GM12878 (cell line): ENCODE data around the gene DPEP1.

ENCODE experiments used
- CTCF ChIP-seq, 3 experiments: IDR thresholded peaks in 2 of 3; conservative IDR thresholded peaks in 1 of 3; 2 replicates each; pipeline ENCODE4 v1.5.1; 2011; ENCODE audit warnings: low read depth in 3 of 3, low read length in 3 of 3, mild to moderate bottlenecking in 3 of 3, control low read depth in 2 of 3, moderate library complexity in 2 of 3, inconsistent platforms in 1 of 3, mixed read lengths in 1 of 3; ENCODE audit not compliant: control insufficient read depth in 2 of 3, insufficient read depth in 1 of 3; ENCODE audit errors: extremely low read depth in 1 of 3
- MAX ChIP-seq: IDR thresholded peaks from 2 replicates; pipeline ENCODE4 v1.6.1; 2012; ENCODE audit warnings: low read depth, low read length, improper control_type of control experiment
- NBN ChIP-seq: fragments of 450-650 bp; IDR thresholded peaks from 2 replicates; pipeline ENCODE4 v1.6.1; 2016
- NFIC ChIP-seq: IDR thresholded peaks from 2 replicates; pipeline ENCODE4 v1.6.1; 2012; ENCODE audit warnings: low read depth, mild to moderate bottlenecking, inconsistent platforms, low read length, moderate library complexity
- PAX5 ChIP-seq: IDR thresholded peaks from 2 replicates; pipeline ENCODE4 v1.6.1; 2011; ENCODE audit warnings: low read depth, low read length, borderline replicate concordance
- POLR2A ChIP-seq: IDR thresholded peaks from 2 replicates; pipeline ENCODE4 v1.6.1; 2011; ENCODE audit warnings: low read depth, mild to moderate bottlenecking, low read length
- POLR2AphosphoS2 ChIP-seq: IDR thresholded peaks from 2 replicates; pipeline ENCODE4 v1.6.1; 2011; ENCODE audit warnings: low read depth, mild to moderate bottlenecking, low read length, improper control_type of control experiment, moderate library complexity
- RELA ChIP-seq: fragments of 450-650 bp; IDR thresholded peaks from 2 replicates; pipeline ENCODE4 v1.8.0; 2014; ENCODE audit warnings: borderline replicate concordance; ENCODE audit not compliant: partially characterized antibody
- TARDBP ChIP-seq: IDR thresholded peaks from 2 replicates; pipeline ENCODE4 v1.6.1; 2016; ENCODE audit warnings: borderline replicate concordance
- TBL1XR1 ChIP-seq: IDR thresholded peaks from 2 replicates; pipeline ENCODE4 v1.6.1; 2012; ENCODE audit warnings: low read depth, low read length, improper control_type of control experiment
- ZBTB33 ChIP-seq: fragments of 450-650 bp; IDR thresholded peaks from 2 replicates; pipeline ENCODE4 v1.6.1; 2017; ENCODE audit warnings: mild to moderate bottlenecking

- TF ChIP-seq CTCF (IDR thresholded peaks at IDR 0.05 in 2 of 3, conservative IDR thresholded peaks at IDR 0.05 in 1 of 3; ENCODE audit: control insufficient read depth in 2 of 3, extremely low read depth in 1 of 3, insufficient read depth in 1 of 3, low read depth in 3 of 3, low read length in 3 of 3) (no peak), TARDBP (no peak), RELA (peak; percentile 9), POLR2AphosphoS2 (peak; percentile 72; the same call in 1 of the 2 replicates), MAX (no peak; the same call in 1 of the 2 replicates), ZBTB33 (no peak), TBL1XR1 (no peak), NBN (no peak), POLR2A (peak; percentile 98), PAX5 (peak; percentile 12; the same call in 1 of the 2 replicates), NFIC (no peak)
These were observed 44.2 kb downstream of the DPEP1 start, which contains the start of the genes CHMP1A and SPATA33 for GRCh38 chr16:89657442-89658220.
